Heart left ventricle (tissue), 13 donors: ENCODE measurements around the gene TTC17.

ENCODE experiments used
- POLR2A ChIP-seq, 2 donors: fragments of 450-650 bp; IDR thresholded peaks; one replicate each; pipeline ENCODE4 v1.6.1; 2017; ENCODE audit warnings: antibody characterized with exemption in 2 of 2, mild to moderate bottlenecking in 2 of 2, moderate library complexity in 2 of 2
- TF ChIP-seq, protein P1 (sequence below), 12 donors: fragments of 200-600 bp; sonication (generic) in 4 of 12; IDR thresholded peaks; one replicate each; pipeline versions ENCODE4 v1.5.0 to v1.8.0; 2018 to 2022; ENCODE audit warnings: antibody characterized with exemption in 12 of 12, mild to moderate bottlenecking in 5 of 12
- donor health status: ischemic (EF 13 %, LVEDD 7.1; RV severe dilation, severe dysfunction).
- donor health status: DM: no; HTN: yes; CAD: no.
- donor health status: DM: no; HTN: no; CAD: no.
- donor health status: ischemic (EF 25% LVEDD 6.9; RV normal size, moderate dysfunction).
- donor health status: ischemic (EF 25% LVEDD 5.7; RV mildly dilated, moderate dysfunction).
- donor health status: ischemic (EF 35%, LVEDD 5.7; RV mildly dilated, moderate dysfunction).
- donor health status: nonischemic (EF 11% LVEDD 7.7; RV severe dilation, severe dysfunction).
- donor health status: DM: yes; HTN: yes; CAD: no.
- donor health status: PGD.
- donor health status: ischemic (EF 29% LVEDD 5.4; RV normal size, mild dysfunction).
- donor health status: nonischemic (EF 23%, LVEDD 6.1; RV moderate dilation, normal function).

DNA sequence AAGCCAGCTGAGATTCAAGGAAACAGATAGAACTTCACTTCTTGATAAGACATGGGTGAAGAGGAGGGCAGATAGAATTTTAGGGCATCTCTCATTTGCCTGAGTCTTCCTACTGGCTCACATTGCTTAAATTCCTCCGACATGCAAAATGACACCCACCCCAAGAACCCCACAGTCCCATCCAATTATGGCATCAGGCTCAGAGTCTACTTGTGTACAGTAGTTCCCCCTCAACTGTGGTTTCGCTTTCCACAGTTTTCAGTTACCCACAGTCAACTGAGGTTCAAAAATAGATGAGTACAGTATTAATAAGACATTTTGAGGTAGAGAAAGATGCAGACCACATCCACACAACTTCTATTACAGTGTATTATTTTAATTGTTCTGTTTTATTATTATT, 99.8 kb downstream of the TTC17 start:
- TF ChIP-seq, protein P1, sequence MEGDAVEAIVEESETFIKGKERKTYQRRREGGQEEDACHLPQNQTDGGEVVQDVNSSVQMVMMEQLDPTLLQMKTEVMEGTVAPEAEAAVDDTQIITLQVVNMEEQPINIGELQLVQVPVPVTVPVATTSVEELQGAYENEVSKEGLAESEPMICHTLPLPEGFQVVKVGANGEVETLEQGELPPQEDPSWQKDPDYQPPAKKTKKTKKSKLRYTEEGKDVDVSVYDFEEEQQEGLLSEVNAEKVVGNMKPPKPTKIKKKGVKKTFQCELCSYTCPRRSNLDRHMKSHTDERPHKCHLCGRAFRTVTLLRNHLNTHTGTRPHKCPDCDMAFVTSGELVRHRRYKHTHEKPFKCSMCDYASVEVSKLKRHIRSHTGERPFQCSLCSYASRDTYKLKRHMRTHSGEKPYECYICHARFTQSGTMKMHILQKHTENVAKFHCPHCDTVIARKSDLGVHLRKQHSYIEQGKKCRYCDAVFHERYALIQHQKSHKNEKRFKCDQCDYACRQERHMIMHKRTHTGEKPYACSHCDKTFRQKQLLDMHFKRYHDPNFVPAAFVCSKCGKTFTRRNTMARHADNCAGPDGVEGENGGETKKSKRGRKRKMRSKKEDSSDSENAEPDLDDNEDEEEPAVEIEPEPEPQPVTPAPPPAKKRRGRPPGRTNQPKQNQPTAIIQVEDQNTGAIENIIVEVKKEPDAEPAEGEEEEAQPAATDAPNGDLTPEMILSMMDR (IDR thresholded peaks at IDR 0.05) = no peak
- no peak for TF ChIP-seq POLR2A (IDR thresholded peaks at IDR 0.05)
